HFF-Myc (cell line): ENCODE data around the gene RPS6KA2.

ENCODE experiments used
- DNase-seq: peaks from one replicate; pipeline ENCODE4 v3.0.0-alpha.2; 2011; ENCODE audit warnings: low read depth; ENCODE audit errors: extremely low read depth
- H3K4me3 ChIP-seq: replicated peaks from 2 replicates; pipeline ENCODE4 v1.5.1; 2011; ENCODE audit warnings: low read depth, mild to moderate bottlenecking, control low read depth, low read length
- CTCF ChIP-seq: IDR thresholded peaks from 2 replicates; pipeline ENCODE4 v1.5.1; 2012; ENCODE audit warnings: mild to moderate bottlenecking, low read depth, low read length, control low read depth; ENCODE audit errors: missing control alignments

RPS6KA2 gene

GRCh38 chr6:166448432-166448831, 178.6 kb downstream of the RPS6KA2 start:
- H3K4me3 ChIP-seq = no peak overlapping the region
- TF ChIP-seq CTCF = no peak
- no peak for DNase-seq

- no peak for DNase-seq
- no peak for TF ChIP-seq CTCF
- H3K4me3 ChIP-seq = no peak overlapping the region
These were observed 180.4 kb downstream of the RPS6KA2 start for GRCh38 chr6:166446567-166447065.

GRCh38 chr6:166446146-166446545, 180.9 kb downstream of the RPS6KA2 start:
- no peak for TF ChIP-seq CTCF
- no peak for DNase-seq
- no peak overlapping the region for H3K4me3 ChIP-seq

- TF ChIP-seq CTCF = no peak
- no peak overlapping the region for H3K4me3 ChIP-seq
- DNase-seq = no peak
These were observed 182.6 kb downstream of the RPS6KA2 start for GRCh38 chr6:166444446-166444845.

GRCh38 chr6:166443166-166443565, 183.9 kb downstream of the RPS6KA2 start:
- H3K4me3 ChIP-seq = no peak overlapping the region
- no peak for TF ChIP-seq CTCF
- no peak for DNase-seq

- no peak for TF ChIP-seq CTCF
- DNase-seq = no peak
- H3K4me3 ChIP-seq = no peak overlapping the region
These were observed 184.8 kb downstream of the RPS6KA2 start for GRCh38 chr6:166442131-166442685.
